ENCODE results near the gene SLC35F3. TPM values are rescaled to one million over a fixed set of nuclear protein-coding genes. Genes with fewer than 3 reads are reported as not detected.

SLC35F3 gene
- total and polyA plus RNA-seq, 3 donors from 2014 or later, result 0.43 to 0.87 (median 0.47) TPM

DNA sequence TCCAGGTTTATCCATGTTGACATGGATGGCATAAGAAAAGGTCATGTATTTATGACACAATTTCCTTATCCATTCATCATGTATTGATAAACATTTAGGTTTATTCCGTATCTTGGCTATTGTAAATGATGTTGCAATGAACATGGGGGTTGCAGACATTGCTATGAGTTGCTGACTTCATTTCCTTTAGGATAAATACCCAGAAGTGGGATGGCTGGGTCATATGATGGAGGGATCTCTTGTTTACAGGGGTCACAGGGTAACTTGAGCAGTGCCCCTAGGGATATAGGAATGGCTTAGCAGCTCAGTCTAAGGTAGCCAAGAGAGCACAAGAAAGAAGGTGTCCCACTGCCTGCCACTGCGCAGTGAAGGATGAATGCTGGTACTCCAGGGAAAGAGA is 239.2 kb downstream of the SLC35F3 start:
- intact Hi-C loops (cut with DNase I; ENCODE audit: low total_unique reads), result no loop called here
- TF ChIP-seq, protein P1, sequence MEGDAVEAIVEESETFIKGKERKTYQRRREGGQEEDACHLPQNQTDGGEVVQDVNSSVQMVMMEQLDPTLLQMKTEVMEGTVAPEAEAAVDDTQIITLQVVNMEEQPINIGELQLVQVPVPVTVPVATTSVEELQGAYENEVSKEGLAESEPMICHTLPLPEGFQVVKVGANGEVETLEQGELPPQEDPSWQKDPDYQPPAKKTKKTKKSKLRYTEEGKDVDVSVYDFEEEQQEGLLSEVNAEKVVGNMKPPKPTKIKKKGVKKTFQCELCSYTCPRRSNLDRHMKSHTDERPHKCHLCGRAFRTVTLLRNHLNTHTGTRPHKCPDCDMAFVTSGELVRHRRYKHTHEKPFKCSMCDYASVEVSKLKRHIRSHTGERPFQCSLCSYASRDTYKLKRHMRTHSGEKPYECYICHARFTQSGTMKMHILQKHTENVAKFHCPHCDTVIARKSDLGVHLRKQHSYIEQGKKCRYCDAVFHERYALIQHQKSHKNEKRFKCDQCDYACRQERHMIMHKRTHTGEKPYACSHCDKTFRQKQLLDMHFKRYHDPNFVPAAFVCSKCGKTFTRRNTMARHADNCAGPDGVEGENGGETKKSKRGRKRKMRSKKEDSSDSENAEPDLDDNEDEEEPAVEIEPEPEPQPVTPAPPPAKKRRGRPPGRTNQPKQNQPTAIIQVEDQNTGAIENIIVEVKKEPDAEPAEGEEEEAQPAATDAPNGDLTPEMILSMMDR (IDR thresholded peaks at IDR 0.05), result no peak
- TF ChIP-seq POLR2A (IDR thresholded peaks at IDR 0.05), result no peak
- Histone ChIP-seq H3K4me1 (no peaks in the 10 kb centered on the region), H3K9me3 (no peaks in the 10 kb centered on the region), H3K27me3 (no peaks in the 10 kb centered on the region), H3K27ac (no peak overlapping the region), H3K36me3 (ENCODE audit: low read depth, missing control alignments) (no peaks in the 10 kb centered on the region), H3K4me3 (no peak overlapping the region)
- WGBS, 2 donors, result 83 to 88% methylated on average over 2 of the region's 2 CpGs
- DNase-seq, result no peak

DNA sequence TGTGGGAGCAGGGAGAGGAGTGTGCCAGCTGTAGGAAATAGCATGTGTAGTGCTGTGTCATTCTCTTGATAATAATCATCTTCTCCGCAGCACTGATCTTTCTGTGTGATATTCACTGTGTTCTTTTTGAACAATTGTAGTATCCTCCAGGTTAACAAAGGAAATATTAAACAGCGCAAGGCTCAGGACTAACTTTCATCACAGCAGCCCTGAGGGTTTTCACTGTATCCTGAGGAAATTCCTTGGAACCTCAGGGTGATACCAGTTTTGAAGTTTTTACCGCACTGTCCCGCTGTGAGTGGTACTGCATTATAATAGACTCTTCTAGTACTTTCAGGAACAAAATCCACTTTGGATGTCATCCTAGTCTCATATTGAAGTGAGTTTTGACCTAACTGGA is 240.4 kb downstream of the SLC35F3 start:
- DNase-seq, result no peak
- 87 to 97% methylated on average over 4 of the region's 4 CpGs for WGBS, 2 donors
- no peak overlapping the region for H3K27ac ChIP-seq
- H3K4me1 ChIP-seq, result no peaks in the 10 kb centered on the region
- H3K4me3 ChIP-seq, result no peak overlapping the region
- H3K9me3 ChIP-seq, result no peaks in the 10 kb centered on the region
- no peak for TF ChIP-seq POLR2A (IDR thresholded peaks at IDR 0.05)
- TF ChIP-seq, protein P1 (IDR thresholded peaks at IDR 0.05), result no peak
- H3K36me3 ChIP-seq (ENCODE audit: low read depth, missing control alignments), result no peaks in the 10 kb centered on the region
- intact Hi-C loops (cut with DNase I; ENCODE audit: low total_unique reads), result no loop called here
- no peaks in the 10 kb centered on the region for H3K27me3 ChIP-seq

DNA sequence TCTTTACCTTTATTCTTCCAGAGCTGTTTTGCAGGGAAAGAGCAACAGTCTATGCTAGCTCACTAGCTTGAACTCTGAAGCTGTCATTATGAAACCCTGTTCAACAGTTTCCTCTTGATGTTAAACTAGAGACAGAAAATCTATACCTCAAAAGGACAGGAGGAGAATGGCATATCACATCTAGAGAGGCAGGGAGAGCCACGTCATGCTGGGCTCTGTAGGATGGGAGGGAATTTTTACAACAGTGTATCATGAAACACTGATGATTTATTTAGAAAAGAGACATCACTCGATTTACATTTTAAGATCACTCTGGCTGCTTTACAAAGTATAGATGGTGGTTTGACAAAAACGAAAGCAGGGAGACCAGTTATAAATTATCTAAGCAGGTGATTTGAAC is 243.9 kb downstream of the SLC35F3 start:
- TF ChIP-seq, protein P1 (IDR thresholded peaks at IDR 0.05), result no peak
- TF ChIP-seq POLR2A (IDR thresholded peaks at IDR 0.05), result no peak
- DNase-seq, result no peak
- intact Hi-C loops (cut with DNase I; ENCODE audit: low total_unique reads), result no loop called here
- Histone ChIP-seq H3K4me1 (no peaks in the 10 kb centered on the region), H3K4me3 (no peak overlapping the region), H3K9me3 (no peaks in the 10 kb centered on the region), H3K27ac (no peak overlapping the region), H3K36me3 (ENCODE audit: low read depth, missing control alignments) (no peaks in the 10 kb centered on the region), H3K27me3 (no peaks in the 10 kb centered on the region)
- 77 to 81% methylated on average over 3 of the region's 3 CpGs for WGBS, 2 donors

DNA sequence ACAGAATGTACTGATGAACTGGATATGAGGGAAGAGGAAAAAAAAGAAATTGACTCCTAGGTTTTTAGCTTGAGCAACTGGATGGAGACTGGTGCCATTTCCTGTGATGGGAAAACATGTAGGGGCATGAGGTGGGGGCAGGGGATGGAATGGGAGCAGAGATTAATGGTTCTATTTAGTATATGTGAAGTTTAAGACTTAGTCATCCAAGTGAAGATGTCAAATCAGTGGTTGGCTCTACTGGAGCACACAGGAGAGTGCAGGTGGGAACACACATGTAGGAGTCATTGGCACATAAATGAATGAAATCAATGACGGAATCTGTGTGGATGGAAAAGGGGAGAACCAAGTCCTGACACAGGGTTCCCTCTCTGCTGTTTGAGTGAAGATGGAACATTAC is 244.3 kb downstream of the SLC35F3 start:
- TF ChIP-seq, protein P1 (IDR thresholded peaks at IDR 0.05), result no peak
- no peak for TF ChIP-seq POLR2A (IDR thresholded peaks at IDR 0.05)
- Histone ChIP-seq H3K4me1 (no peaks in the 10 kb centered on the region), H3K4me3 (no peak overlapping the region), H3K9me3 (no peaks in the 10 kb centered on the region), H3K27ac (no peak overlapping the region), H3K36me3 (ENCODE audit: low read depth, missing control alignments) (no peaks in the 10 kb centered on the region), H3K27me3 (no peaks in the 10 kb centered on the region)
- DNase-seq, result no peak
- intact Hi-C loops (cut with DNase I; ENCODE audit: low total_unique reads), result no loop called here
- WGBS, 2 donors, result 88 to 97% methylated on average over 1 of the region's 1 CpG

DNA sequence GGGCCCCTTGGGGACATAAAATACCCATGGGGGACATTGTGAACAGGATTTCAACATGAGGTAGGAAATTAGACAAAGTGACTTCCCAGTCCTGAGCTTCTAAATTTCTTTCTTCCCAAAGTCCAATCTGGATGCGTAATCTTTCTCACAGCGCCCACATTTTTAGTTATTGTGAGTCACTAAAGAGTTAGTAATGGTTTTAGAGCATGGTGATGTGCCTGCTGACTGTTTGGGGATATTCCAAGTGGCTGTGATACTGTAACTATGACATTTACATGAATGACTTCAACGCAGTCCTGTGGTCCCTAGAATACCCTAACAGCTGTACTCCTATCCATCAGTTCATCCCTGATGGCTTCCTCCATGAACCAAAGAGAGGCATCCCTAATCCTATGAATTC is 244.7 kb downstream of the SLC35F3 start:
- 94 to 96% methylated on average over 3 of the region's 3 CpGs for WGBS, 2 donors
- Histone ChIP-seq H3K9me3 (no peaks in the 10 kb centered on the region), H3K4me1 (no peaks in the 10 kb centered on the region), H3K4me3 (no peak overlapping the region), H3K27me3 (no peaks in the 10 kb centered on the region), H3K27ac (no peak overlapping the region), H3K36me3 (ENCODE audit: low read depth, missing control alignments) (no peaks in the 10 kb centered on the region)
- no peak for DNase-seq
- TF ChIP-seq, protein P1 (IDR thresholded peaks at IDR 0.05), result no peak
- no peak for TF ChIP-seq POLR2A (IDR thresholded peaks at IDR 0.05)
- intact Hi-C loops (cut with DNase I; ENCODE audit: low total_unique reads), result no loop called here
